Liver (tissue), 3 donors: Measurements from ENCODE around the gene SDF4.

Experiments used
- ATF3 ChIP-seq: IDR thresholded peaks from 2 replicates; pipeline ENCODE4 v1.6.1; 2016; ENCODE audit warnings: antibody characterized with exemption
- CTCF ChIP-seq: fragments of 150-350 bp; IDR thresholded peaks from 2 replicates; pipeline ENCODE4 v1.5.1; 2017; ENCODE audit warnings: improper control_type of control experiment, low read depth, low read length; ENCODE audit not compliant: missing input control
- EGR1 ChIP-seq, 2 donors: IDR thresholded peaks; 2 replicates each; pipeline ENCODE4 v1.6.1; 2016 to 2018; ENCODE audit warnings: antibody characterized with exemption in 2 of 2, low read depth in 2 of 2
- FOXA1 ChIP-seq: IDR thresholded peaks from 2 replicates; pipeline ENCODE4 v1.6.1; 2016; ENCODE audit warnings: antibody characterized with exemption
- GABPA ChIP-seq, 2 donors: IDR thresholded peaks in 1 of 2; conservative IDR thresholded peaks in 1 of 2; 2 replicates each; pipeline ENCODE4 v1.6.1; 2016; ENCODE audit warnings: antibody characterized with exemption in 2 of 2, mild to moderate bottlenecking in 1 of 2, moderate library complexity in 1 of 2
- JUND ChIP-seq, 2 donors: IDR thresholded peaks; 2 replicates each; pipeline ENCODE4 v1.6.1; 2016; ENCODE audit warnings: antibody characterized with exemption in 2 of 2
- MAX ChIP-seq: IDR thresholded peaks from 2 replicates; pipeline ENCODE4 v1.6.1; 2016; ENCODE audit warnings: antibody characterized with exemption
- NR2F2 ChIP-seq: IDR thresholded peaks from 2 replicates; pipeline ENCODE4 v1.6.1; 2016; ENCODE audit warnings: antibody characterized with exemption
- RAD21 ChIP-seq, 2 donors: IDR thresholded peaks; 2 replicates each; pipeline ENCODE4 v1.6.1; 2016; ENCODE audit warnings: antibody characterized with exemption in 2 of 2, mild to moderate bottlenecking in 2 of 2
- REST ChIP-seq: IDR thresholded peaks from 2 replicates; pipeline ENCODE4 v1.6.1; 2016; ENCODE audit warnings: antibody characterized with exemption, mild to moderate bottlenecking
- SP1 ChIP-seq: IDR thresholded peaks from 2 replicates; pipeline ENCODE4 v1.6.1; 2018; ENCODE audit warnings: antibody characterized with exemption, mild to moderate bottlenecking
- TAF1 ChIP-seq: conservative IDR thresholded peaks from 2 replicates; pipeline ENCODE4 v1.6.1; 2016; ENCODE audit warnings: antibody characterized with exemption, mild to moderate bottlenecking
- YY1 ChIP-seq: IDR thresholded peaks from 2 replicates; pipeline ENCODE4 v1.6.1; 2016; ENCODE audit warnings: antibody characterized with exemption, mild to moderate bottlenecking
- ZBTB33 ChIP-seq: IDR thresholded peaks from 2 replicates; pipeline ENCODE4 v1.6.1; 2016; ENCODE audit warnings: antibody characterized with exemption
- donor health status: healthy.
- donor health status: healthy.

GRCh38 chr1:1240348-1240732 is 8.5 kb upstream of the SDF4 start:
- TF ChIP-seq CTCF (no peak), TAF1 (no peak), YY1 (no peak), NR2F2 (no peak), EGR1 (IDR thresholded peaks at IDR 0.05; ENCODE audit: low read depth in 2 of 2) (no peak), MAX (no peak), RAD21 (IDR thresholded peaks at IDR 0.05) (no peak), REST (no peak), JUND (IDR thresholded peaks at IDR 0.05) (no peak), ATF3 (no peak), GABPA (IDR thresholded peaks at IDR 0.05 in 1 of 2, conservative IDR thresholded peaks at IDR 0.05 in 1 of 2) (no peak), SP1 (no peak), ZBTB33 (no peak), FOXA1 (no peak)
